ENCODE measurements around the gene CCDC138.

DNA sequence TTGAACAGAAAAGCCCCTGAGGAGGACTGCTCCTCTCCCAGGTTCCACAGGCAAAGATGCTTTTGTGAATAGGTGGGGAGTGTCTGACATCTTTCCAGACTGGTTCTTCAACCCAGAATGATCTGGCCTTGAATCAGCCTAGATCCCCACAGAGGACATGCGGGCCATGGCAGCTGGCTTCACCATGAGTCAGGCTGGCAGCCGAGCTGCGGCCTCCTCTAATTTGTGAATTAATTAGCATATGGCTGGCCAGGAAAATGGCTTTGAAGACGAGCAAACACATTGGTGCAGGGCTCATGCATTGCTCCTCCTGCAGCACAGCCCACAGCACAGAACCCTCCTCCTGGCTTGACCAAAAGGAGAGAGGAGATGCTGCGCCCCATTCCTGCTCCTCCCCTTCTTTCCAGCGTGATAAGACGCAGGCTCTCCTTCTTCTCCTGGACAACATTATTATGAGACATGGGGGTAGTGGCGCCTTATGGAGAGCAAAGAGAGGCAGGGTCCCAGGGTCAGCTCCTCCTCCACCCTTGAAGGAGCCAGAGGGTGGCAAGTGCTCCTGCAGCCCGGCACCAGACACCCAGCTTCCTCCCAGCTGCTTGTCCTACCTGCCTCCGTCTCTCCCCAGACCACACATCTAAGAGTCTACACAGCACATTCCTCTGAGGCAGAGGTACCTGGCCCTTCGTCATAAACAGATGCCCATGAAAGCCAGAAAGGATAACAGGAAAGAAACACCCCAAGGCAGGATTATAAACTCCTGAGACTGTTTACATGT is 135.8 kb downstream of the CCDC138 start:
- TF ChIP-seq, protein P1, sequence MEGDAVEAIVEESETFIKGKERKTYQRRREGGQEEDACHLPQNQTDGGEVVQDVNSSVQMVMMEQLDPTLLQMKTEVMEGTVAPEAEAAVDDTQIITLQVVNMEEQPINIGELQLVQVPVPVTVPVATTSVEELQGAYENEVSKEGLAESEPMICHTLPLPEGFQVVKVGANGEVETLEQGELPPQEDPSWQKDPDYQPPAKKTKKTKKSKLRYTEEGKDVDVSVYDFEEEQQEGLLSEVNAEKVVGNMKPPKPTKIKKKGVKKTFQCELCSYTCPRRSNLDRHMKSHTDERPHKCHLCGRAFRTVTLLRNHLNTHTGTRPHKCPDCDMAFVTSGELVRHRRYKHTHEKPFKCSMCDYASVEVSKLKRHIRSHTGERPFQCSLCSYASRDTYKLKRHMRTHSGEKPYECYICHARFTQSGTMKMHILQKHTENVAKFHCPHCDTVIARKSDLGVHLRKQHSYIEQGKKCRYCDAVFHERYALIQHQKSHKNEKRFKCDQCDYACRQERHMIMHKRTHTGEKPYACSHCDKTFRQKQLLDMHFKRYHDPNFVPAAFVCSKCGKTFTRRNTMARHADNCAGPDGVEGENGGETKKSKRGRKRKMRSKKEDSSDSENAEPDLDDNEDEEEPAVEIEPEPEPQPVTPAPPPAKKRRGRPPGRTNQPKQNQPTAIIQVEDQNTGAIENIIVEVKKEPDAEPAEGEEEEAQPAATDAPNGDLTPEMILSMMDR (optimal IDR thresholded peaks at IDR 0.05 in 1 of 3, IDR thresholded peaks at IDR 0.05 in 1 of 3, conservative IDR thresholded peaks at IDR 0.05 in 1 of 3; ENCODE audit: extremely low read depth in 1 of 3, insufficient read depth in 2 of 3, low read length in 3 of 3), result no peak
- no peak for TF ChIP-seq EZH2 (IDR thresholded peaks at IDR 0.05; ENCODE audit: low read length)
